ENCODE measurements around the gene ASXL3.

The ASXL3 gene

GRCh38 chr18:33665187-33665586 lies 87.2 kb downstream of the ASXL3 start:
- DNase-seq: no peak

- no peak for DNase-seq
Observed at GRCh38 chr18:33665641-33666040, 87.6 kb downstream of the ASXL3 start.

GRCh38 chr18:33666915-33667314 lies 88.9 kb downstream of the ASXL3 start:
- DNase-seq: no peak

GRCh38 chr18:33669589-33669988 lies 91.6 kb downstream of the ASXL3 start:
- DNase-seq: no peak

GRCh38 chr18:33670029-33670428 lies 92.0 kb downstream of the ASXL3 start:
- DNase-seq: no peak

DNA sequence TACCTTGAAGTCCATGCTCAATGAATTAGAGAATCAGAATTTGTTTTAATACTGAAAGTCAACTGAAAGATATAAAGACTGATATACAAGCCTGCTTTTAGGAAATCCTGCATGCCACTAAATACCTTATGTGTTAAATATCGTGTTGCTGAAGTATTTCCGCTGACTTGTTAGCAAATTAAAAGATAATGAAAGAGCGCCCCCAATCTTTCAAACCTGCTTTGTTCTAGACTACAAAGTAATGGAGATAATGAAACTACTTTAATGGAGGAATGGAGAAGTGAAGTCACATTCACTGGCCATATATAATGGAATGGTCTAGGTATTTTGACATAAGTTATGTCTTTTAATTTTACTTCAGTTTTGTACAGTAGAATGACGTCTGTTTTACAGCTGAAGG lies 95.7 kb downstream of the ASXL3 start:
- no peak for DNase-seq

GRCh38 chr18:33676593-33676992 lies 98.6 kb downstream of the ASXL3 start:
- no peak for DNase-seq

- no peak for DNase-seq
Observed at GRCh38 chr18:33677891-33678290, 99.9 kb downstream of the ASXL3 start.

DNA sequence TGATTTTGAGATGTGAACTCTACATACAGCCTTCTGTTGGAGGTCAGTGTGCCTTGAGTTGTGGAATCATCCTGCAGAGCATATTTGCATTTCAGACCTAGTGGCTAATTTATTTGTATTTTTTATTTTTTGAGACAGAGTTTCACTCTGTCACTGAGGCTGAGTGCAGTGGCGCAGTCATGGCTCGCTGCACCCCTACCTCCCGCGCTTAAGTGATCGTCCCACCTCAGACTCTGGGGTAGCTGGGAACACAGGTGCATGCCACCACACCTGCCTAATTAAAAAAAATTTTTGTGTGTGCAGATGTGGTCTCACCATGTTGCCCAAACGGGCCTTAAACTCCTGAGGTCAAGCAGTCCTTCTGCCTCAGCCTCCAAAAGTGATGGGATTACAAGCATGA lies 104.4 kb downstream of the ASXL3 start:
- DNase-seq: no peak

GRCh38 chr18:33694593-33694992 lies 116.6 kb downstream of the ASXL3 start:
- DNase-seq: no peak

- no peak for DNase-seq
Observed at GRCh38 chr18:33696332-33697162, 118.5 kb downstream of the ASXL3 start.

DNA sequence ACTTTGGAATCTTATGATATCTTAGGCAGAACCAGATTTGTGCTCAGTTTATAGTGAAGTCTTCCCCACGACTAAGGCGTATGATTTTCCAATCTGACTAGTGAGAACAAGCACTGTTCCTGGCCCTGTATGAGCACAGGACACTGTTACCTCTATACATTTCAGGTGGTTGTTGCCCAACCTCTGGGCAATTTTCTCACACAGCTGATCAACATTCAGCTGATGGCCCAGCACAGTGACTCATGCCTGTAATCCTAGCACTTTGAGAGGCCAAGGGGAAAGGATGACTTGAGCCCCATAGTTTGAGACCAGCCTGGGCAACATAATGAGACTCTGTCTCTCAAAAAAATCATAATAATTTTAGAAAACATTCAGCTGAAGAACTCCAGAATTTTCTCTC lies 119.5 kb downstream of the ASXL3 start:
- DNase-seq: no peak

DNA sequence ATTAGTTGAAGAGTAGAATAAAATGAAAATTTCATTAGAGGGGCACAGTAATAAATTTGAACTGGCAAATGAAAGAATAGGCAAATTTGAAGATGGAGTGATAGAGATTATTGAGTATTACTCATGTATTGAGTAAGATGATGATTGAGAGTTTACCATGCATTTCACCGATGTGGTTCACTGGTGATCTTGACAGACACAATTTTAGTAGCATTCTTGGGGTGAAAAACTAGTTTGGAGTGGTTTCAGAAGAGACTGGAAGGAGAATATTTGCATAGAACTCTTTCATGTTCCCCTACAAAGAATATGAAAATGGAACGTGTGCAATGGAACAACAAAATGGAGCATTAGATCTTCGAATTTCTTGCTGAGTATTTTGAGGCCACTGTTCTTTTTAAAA lies 121.4 kb downstream of the ASXL3 start:
- DNase-seq: no peak

GRCh38 chr18:33700513-33700976 lies 122.5 kb downstream of the ASXL3 start:
- no peak for DNase-seq

GRCh38 chr18:33702625-33703024 lies 124.6 kb downstream of the ASXL3 start:
- no peak for DNase-seq

DNA sequence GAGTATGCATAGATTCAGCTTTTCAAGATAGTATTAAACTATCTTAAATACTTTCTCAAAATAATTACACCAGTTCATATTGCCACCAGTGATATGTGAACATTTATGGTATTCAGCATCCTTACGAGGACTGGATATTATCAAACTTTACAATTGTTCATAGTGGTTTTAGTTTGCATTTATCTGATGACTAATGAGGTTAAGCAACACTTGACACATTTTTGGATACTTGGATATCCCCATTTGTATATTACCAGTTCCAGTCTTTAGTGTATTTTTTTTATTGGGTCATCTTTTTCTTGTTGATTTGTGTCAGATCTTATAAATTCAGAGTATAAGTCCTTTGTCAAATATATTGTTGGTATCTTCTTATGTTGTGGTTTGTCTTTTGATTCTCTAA lies 128.4 kb downstream of the ASXL3 start:
- DNase-seq: no peak

GRCh38 chr18:33708876-33709275 lies 130.9 kb downstream of the ASXL3 start:
- DNase-seq: no peak

GRCh38 chr18:33710269-33710668 lies 132.2 kb downstream of the ASXL3 start:
- no peak for DNase-seq

DNA sequence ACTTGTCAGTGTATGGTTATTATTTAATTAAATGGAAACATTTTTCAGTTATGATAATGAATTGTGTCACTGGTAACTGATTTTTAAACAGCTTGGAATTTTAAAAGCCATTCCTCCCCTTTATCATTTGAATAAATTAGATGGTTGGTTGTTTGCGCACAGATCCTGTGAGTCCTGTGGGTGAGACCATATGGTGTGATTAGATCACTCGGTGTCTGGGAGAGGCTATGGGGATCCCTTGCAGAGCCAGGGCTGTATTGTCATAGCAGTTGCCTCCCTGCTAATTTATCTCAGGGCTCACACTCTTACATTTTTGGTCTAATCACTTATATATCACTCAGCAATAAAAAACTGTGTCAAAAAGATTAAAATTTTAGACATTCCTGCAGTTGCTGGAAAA lies 133.5 kb downstream of the ASXL3 start:
- no peak for DNase-seq

GRCh38 chr18:33712719-33713118 lies 134.7 kb downstream of the ASXL3 start:
- DNase-seq: no peak

DNA sequence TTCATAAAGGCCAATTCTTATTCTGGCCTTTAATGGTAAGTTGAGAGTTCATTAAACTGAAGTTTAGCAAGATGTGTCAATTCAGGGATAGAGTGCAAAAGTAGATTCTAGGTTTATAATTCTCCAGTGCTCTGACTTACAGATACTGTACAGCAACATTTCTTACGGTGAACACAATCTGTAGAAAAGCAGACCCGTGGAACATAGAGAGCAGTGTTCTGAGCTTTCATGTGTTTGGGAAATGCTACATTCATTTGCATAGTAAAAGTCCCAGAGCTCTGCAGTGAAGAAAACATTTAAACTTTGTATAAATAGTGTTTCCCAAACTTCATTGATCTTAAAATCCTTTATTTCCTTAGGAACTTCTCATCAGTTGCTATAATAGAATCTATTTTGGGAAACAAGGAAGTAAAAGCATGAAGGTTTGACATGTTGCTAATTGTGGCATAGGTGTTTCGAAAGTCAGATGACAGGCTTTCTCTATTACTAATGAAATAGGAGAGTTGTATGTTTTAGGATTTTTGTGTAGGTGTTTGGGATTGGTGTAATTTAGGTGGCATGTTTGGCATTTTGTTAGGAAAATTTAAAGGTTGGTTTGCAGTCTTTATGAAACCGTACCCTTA lies 138.2 kb downstream of the ASXL3 start:
- no peak for DNase-seq

DNA sequence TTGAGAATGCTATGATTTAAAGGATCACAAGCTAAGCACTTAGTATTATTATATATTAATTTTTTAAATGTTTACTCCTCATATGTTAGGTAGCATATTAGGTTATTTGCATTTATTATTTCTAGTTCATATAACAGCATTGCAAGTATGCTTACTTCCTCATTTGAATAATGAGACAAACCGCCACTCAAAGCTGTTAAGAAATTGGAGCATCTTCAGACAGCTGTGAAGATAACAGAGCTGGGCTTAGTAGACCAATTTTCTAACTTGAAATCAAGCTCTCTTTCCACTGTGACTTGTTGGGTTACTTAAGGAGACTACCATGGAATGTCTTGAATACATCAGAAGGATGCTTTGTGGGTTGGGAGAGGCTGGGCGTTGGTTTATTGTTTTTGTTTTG lies 139.3 kb downstream of the ASXL3 start:
- no peak for DNase-seq

GRCh38 chr18:33720133-33720532 lies 142.1 kb downstream of the ASXL3 start:
- no peak for DNase-seq

DNA sequence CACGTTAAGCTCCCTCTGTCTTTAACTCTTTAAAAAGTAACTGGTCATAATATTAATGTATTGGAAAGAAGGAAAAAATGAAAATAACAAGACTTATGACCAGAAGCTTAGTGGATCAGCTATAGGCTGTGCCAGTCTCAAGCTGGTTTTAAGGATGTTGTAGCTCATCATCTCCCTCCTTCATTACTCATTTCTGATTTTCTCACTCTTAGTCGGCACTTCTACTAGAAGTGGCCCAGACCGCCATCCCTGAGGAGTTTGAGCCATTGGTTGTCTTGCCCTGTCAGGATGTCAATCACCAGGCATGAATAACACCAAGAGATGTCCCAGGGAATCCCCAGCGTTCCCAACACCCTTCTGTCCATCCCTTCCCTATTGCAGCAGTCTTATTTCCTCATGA lies 151.5 kb downstream of the ASXL3 start:
- no peak for DNase-seq

DNA sequence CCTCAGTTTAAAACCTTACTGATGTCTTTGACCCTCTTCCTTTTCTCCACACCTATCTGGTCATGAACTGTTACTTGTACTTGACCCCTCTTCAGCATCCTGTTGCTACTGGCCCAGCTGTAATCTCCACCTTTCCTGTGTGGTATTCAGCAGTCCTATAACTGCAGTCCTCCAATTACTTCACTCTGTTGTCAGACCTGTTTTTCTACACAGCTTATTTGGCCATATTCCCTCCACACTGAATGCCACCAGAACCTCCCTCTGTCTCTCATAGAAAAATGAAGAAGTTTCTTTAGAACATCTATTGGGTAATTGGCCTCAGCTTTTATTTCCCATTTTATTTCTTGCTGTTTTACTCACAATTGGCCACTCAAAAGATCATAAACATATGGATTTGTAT lies 155.4 kb downstream of the ASXL3 start:
- no peak for DNase-seq

Data from activated CD4-positive, CD25-positive, alpha-beta regulatory T cell (primary cell).